ENCODE results near the gene MPHOSPH9.

GRCh38 chr12:123282111-123282510 lies 49.2 kb upstream of the MPHOSPH9 start:
- TF ChIP-seq ZNF235 (CRISPR knock-in tag; IDR thresholded peaks at IDR 0.05; ENCODE audit: borderline replicate concordance) = no peak
- no peak for TF ChIP-seq CTCF (CRISPR knock-in tag; IDR thresholded peaks at IDR 0.05)
- no peak for TF ChIP-seq ZNF704 (CRISPR knock-in tag; IDR thresholded peaks at IDR 0.05; ENCODE audit: borderline replicate concordance)
- TF ChIP-seq ZBTB8A (CRISPR knock-in tag; IDR thresholded peaks at IDR 0.05; ENCODE audit: borderline replicate concordance, low read depth) = no peak
- no peak for TF ChIP-seq SIX4 (CRISPR knock-in tag; IDR thresholded peaks at IDR 0.05)
- TF ChIP-seq ATM (IDR thresholded peaks at IDR 0.05; ENCODE audit: borderline replicate concordance) = no peak
- no peak for TF ChIP-seq ZNF501 (CRISPR knock-in tag; IDR thresholded peaks at IDR 0.05)
- TF ChIP-seq ZNF431 (CRISPR knock-in tag; IDR thresholded peaks at IDR 0.05; ENCODE audit: borderline replicate concordance, low read depth) = no peak
- TF ChIP-seq GABPA (IDR thresholded peaks at IDR 0.05; ENCODE audit: low read depth, low read length) = no peak
- no peak for TF ChIP-seq GABPA (CRISPR knock-in tag; IDR thresholded peaks at IDR 0.05; ENCODE audit: low read depth)
